ENCODE data around the gene NAIF1. TPM values are rescaled to one million over a fixed set of nuclear protein-coding genes. Genes with fewer than 3 reads are reported as not detected.
"Not testable (repeated sequence)": the region's sequence is repeated elsewhere in the genome, so short reads cannot be mapped to it uniquely, and the experiment has no call there.

NAIF1 gene
- total RNA-seq, 2 experiments from 2014 or later = 8.6 to 14.9 TPM

GRCh38 chr9:128072144-128073021, 5.3 kb upstream of the NAIF1 start:
- BruUV-seq (replicated peaks) = TSS peak; percentile 27
- Histone ChIP-seq H2AFZ (ENCODE audit: low read length) (peak overlapping the region; percentile 27; the same call in 1 of the 2 replicates), H3K9me3 (ENCODE audit: low read length) (no peaks in the 10 kb centered on the region), H3K4me1 (ENCODE audit: insufficient read depth, low read length, poor library complexity, severe bottlenecking) (peaks cover 39% of the 10 kb centered on the region), H3K4me2 (ENCODE audit: low read length) (peak overlapping the region; percentile 85), H3K36me3 (ENCODE audit: insufficient read depth, low read length) (peaks cover 35% of the 10 kb centered on the region), H3K9me2 (ENCODE audit: insufficient read depth, low read length) (no peaks in the 10 kb centered on the region), H4K20me1 (ENCODE audit: insufficient read depth, low read length) (no peaks in the 10 kb centered on the region), H3K4me3 (ENCODE audit: low read depth, low read length, poor library complexity, severe bottlenecking) (peak overlapping the region; percentile 61), H3K27ac (ENCODE audit: low read depth, low read length, poor library complexity, severe bottlenecking) (peak overlapping the region; percentile 97), H3K79me2 (ENCODE audit: insufficient read depth, low read depth, low read length) (peaks cover 87% of the 10 kb centered on the region)
- ChIA-PET CTCF (ENCODE audit: unreplicated experiment) (no interaction called here), POLR2A (interaction anchor here (0.7 to 1.4 kb wide), 7 partner anchors 21 to 173 kb away, joined by 3 to 4 read pairs (median 3); partner anchors contain the start of gene ST6GALNAC6)
- intact Hi-C loops (cut with micrococcal nuclease; ENCODE audit: unreplicated experiment) = no loop called here
- no peak for TF ChIP-seq CTCF (conservative IDR thresholded peaks at IDR 0.05; ENCODE audit: low read length)
- no peak for TF ChIP-seq EZH2phosphoT487 (IDR thresholded peaks at IDR 0.05; ENCODE audit: borderline replicate concordance, low read depth, low read length)
- DNase-seq (ENCODE audit: low spot score) = peak; percentile 73

- H2AFZ ChIP-seq (ENCODE audit: low read length); DNase-seq (ENCODE audit: low spot score); intact Hi-C loops (cut with micrococcal nuclease; ENCODE audit: unreplicated experiment); H3K9me2 ChIP-seq (ENCODE audit: insufficient read depth, low read length); H4K20me1 ChIP-seq (ENCODE audit: insufficient read depth, low read length); H3K9me3 ChIP-seq (ENCODE audit: low read length); BruUV-seq (replicated peaks); CTCF ChIA-PET (ENCODE audit: unreplicated experiment): not testable (repeated sequence)
- H3K4me3 ChIP-seq (ENCODE audit: low read depth, low read length, poor library complexity, severe bottlenecking) = peak overlapping the region; percentile 61
- H3K36me3 ChIP-seq (ENCODE audit: insufficient read depth, low read length) = peaks cover 29% of the 10 kb centered on the region
- H3K79me2 ChIP-seq (ENCODE audit: insufficient read depth, low read depth, low read length) = peaks cover 78% of the 10 kb centered on the region
- peak overlapping the region; percentile 97 for H3K27ac ChIP-seq (ENCODE audit: low read depth, low read length, poor library complexity, severe bottlenecking)
- peaks cover 44% of the 10 kb centered on the region for H3K4me1 ChIP-seq (ENCODE audit: insufficient read depth, low read length, poor library complexity, severe bottlenecking)
- H3K4me2 ChIP-seq (ENCODE audit: low read length) = peak overlapping the region; percentile 85
- POLR2A ChIA-PET = interaction anchor here (0.7 to 1.4 kb wide), 4 partner anchors 21 to 172 kb away, joined by 3 to 4 read pairs (median 3); partner anchors contain the start of gene ST6GALNAC6
Observed at GRCh38 chr9:128071475-128071874, 4.4 kb upstream of the NAIF1 start.

- Histone ChIP-seq H3K9me2 (ENCODE audit: insufficient read depth, low read length) (no peaks in the 10 kb centered on the region), H2AFZ (ENCODE audit: low read length) (no peak overlapping the region), H3K79me2 (ENCODE audit: insufficient read depth, low read depth, low read length) (peaks cover 80% of the 10 kb centered on the region), H3K36me3 (ENCODE audit: insufficient read depth, low read length) (peaks cover 26% of the 10 kb centered on the region), H4K20me1 (ENCODE audit: insufficient read depth, low read length) (no peaks in the 10 kb centered on the region), H3K9me3 (ENCODE audit: low read length) (no peaks in the 10 kb centered on the region), H3K4me1 (ENCODE audit: insufficient read depth, low read length, poor library complexity, severe bottlenecking) (peaks cover 50% of the 10 kb centered on the region), H3K4me2 (ENCODE audit: low read length) (peak overlapping the region; percentile 85), H3K4me3 (ENCODE audit: low read depth, low read length, poor library complexity, severe bottlenecking) (peak overlapping the region; percentile 61), H3K27ac (ENCODE audit: low read depth, low read length, poor library complexity, severe bottlenecking) (peak overlapping the region; percentile 97)
- POLR2A ChIA-PET = no interaction called here
- TSS peak; percentile 51 for BruUV-seq (replicated peaks)
- no peak for DNase-seq (ENCODE audit: low spot score)
- TF ChIP-seq CTCF (conservative IDR thresholded peaks at IDR 0.05; ENCODE audit: low read length) = no peak
- no peak for TF ChIP-seq EZH2phosphoT487 (IDR thresholded peaks at IDR 0.05; ENCODE audit: borderline replicate concordance, low read depth, low read length)
- CTCF ChIA-PET (ENCODE audit: unreplicated experiment) = no interaction called here
- intact Hi-C loops (cut with micrococcal nuclease; ENCODE audit: unreplicated experiment) = no loop called here
Observed at GRCh38 chr9:128070874-128071273, 3.8 kb upstream of the NAIF1 start.
